NCI-H1048 (cell line): ENCODE data around the gene MME.
"Not testable (repeated sequence)": the region's sequence is repeated elsewhere in the genome, so short reads cannot be mapped to it uniquely, and the experiment has no call there.

Experiments used
- DNase-seq: peaks from one replicate; lab custom pipeline; 2025; lab: John Stamatoyannopoulos, UW

Gene MME

DNA sequence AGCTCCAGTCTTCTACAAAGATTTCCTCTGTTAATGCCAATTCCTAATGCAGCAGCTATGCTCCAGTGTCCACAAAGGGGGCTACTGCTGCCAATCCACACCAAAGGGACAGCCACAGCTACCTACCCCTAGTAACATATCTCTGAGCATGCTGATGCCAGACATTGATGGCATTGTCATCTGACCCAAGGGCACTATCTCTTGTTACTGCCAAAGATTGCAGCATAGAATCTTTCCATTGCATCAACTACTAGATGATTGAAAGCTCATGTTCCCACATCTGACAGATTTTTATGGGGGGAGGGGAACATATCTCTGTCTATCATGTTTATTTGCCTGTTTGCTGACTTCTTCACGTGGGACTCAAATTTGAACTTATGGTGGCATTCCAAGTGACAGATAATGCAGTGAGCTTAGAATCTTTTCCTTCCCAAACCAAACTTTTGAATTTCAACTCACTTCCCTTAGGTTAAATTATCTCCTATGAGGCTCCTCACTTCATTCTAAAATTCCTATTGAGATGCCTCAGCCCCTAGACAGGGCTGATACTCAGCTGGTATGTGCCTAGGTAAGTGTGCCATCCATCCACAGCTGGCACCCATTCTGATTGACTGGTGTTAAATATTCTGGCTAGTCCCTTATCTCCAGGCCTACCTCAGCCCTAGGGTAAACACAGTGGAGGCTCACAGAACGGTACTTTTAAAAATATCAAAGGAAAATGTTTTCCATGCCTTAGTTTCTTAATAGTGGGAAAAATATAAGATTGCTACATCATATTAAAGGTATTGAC lies 113.0 kb downstream of the MME start:
- DNase-seq, result no peak

DNA sequence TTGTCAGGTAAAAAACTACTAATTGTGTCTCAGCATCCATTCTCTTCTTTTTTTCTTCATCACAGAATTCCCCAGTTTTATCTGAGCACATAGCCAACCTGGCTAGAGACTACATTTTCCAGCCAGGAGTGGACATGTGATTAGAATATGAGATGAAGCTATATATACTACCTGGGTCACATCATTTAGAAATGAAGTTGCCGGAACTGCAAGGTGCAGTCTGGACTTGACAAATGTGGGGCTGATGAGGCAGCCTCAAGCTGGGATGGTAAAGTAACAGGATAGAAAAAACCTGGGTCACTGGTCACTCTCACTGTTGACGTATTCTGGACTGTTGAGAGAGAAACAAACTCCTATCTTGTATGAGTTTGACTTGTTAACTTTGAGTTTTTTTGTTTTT lies 113.7 kb downstream of the MME start:
- DNase-seq, result no peak

DNA sequence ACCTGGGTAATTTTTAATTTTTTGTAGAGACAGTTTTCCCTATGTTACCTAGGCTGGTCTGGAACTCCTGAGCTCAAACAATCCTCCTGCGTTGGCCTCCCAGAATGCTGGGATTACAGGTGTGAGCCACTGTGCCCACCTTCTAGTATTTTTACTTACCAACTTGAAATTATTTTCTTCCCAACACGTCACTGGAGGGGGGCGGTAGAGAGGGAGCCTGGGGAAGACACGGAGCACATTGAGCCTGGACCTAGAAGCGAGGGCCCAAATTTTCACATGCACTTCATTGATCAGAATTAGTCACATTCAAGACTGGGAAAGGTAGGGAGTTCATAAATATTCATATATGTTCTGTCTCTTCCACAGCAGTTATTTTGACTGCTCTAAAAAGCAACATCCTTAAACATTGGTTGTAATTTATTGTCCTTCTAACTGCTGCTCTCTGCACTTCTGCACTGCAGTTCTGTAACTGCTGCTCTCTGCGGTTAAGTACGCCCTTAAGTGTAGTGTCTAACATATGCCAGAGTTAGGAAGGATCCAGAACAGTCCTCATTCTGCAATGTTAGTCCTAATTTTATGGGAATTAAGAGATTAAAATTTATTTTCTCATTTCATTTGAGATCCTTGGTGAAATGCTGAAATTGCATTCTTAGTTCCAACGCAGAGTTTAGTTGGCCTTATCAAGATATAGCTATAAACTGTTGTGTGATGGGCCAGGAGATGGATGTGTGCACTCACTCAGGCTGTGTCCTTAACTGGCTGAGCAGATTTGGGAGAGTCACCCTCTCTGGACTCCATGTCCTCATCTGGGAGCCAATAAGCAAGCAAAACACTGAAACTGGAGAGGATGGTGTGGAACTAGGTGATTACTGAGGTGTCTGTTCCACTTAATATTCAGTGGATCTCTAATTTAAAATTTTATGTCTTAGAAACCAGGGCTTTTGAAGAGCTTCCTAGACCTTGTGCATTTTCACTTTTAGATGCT lies 115.1 kb downstream of the MME start:
- DNase-seq, result no peak

DNA sequence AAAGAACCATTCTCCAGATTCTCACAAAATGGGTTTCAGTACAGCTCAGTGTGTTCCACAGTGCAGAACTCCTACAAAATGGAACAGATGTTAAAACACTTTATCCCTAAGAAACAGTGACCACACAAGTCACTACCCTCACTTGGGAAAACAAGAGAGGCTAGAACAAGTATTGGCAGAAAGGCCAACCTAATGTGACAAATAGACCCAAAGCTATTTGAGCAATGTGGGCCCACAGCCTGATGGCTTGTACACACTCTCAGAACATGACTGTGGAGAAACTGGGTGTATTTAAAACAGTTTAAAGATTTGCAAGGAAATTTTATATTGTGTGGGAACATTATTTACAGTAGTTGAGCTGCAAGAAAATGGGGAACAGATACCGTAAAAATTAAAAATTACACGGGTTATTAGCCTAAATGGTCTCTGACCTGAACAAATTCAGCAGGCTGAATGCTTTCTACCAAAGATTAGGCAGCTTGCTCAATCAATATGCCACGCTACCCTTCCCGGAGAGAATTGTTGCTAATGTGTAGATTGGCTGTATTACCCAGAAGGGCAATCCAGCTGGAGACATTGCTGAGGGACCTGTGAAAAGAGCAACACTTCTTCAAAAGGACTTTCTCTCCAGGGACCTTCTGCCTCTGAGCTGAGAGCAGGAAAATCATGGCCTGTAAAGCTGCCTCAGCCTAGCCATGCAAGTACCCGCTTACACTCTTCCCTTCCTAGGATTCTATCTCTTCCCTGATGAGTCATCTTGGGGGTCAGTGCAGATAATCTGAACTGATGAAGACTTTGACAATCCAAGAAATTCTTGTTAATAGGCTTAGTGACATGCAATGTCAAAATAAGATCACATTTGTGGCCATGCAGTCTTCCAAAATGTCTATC lies 116.3 kb downstream of the MME start:
- no peak for DNase-seq

DNA sequence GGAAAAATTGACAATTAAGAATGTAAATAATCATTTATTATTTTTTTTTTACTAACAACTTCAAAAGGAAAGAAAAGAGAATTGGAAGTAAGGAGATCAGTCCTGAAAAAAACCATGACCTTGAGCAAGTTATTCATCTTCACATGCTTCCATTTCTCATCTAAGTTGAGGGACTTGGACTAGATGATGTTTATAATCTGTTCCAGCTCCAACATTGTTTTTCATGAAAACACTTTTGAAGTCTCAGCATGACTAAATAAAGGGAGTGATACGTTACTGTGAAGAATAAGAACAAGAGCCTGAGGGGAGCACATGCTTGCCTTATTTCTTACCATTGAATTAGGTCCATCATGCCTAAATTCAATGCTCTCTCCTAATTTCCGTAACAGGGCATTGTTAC lies 117.7 kb downstream of the MME start:
- DNase-seq, result no peak

DNA sequence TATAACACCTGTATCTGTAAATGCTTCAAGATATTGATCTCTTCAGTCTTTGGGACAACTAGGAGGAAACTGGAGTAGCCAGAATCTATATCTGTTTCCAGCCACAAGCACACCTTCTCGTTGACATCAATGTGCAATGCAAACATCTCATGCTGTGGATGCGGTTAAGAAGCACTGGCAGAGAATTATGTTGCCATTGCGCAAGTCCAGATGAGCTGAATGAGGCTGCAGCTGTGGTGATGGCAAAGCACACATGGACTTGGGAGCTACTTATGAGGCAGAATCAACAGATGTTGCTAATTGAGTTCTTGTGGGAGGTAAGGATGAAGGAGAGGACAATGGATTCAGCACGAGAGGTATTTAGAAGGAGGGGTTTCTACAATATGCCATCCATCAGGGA lies 122.5 kb downstream of the MME start:
- DNase-seq, result no peak

DNA sequence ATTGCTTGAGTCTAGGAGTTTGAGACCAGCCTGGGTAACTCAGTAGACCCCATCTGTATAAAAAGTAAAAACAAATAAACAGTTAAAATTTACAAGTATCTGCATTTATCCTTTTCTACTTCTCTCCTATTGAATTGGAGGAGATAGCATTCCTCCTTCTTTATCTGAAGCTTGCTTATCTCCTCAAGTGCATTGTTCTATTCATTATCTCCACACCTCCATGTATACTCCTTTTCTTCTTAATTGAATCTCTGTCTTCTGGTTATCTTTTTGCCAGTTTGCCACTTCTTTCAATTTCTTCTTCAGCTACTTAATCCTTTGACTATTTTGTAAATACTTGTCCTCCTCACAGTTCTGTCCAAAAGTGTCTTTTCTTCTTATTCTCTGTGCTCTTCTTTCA lies 124.7 kb downstream of the MME start:
- no peak for DNase-seq

DNA sequence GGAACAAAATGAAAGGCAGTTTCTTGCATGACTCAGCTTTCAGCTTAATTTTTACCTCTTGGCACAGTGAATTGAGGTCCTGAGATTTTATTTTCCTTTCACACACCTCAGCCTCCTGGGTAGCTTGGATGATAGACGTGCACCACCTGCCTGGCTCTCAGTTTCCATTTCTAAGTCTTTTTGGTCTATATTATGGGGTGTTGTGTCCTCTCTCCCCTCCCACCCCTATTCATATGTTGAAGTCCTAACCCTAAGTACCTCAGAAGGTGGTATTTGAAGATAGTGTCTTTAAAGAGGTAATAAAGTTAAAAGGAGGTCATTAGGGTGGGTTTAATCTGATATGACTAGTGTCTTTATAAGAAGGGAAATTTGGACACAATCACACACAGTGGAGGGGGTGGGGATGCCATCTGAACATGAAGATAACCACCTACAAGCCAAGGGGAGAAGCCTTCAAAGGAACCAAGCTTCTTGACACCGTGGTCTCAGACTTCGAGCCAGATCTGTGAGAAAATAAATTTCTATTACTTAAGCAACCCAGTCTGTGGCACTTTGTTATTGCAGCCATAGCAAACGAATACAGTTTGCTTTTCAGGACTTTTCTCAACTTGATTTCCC lies 128.2 kb downstream of the MME start:
- no peak for DNase-seq

DNA sequence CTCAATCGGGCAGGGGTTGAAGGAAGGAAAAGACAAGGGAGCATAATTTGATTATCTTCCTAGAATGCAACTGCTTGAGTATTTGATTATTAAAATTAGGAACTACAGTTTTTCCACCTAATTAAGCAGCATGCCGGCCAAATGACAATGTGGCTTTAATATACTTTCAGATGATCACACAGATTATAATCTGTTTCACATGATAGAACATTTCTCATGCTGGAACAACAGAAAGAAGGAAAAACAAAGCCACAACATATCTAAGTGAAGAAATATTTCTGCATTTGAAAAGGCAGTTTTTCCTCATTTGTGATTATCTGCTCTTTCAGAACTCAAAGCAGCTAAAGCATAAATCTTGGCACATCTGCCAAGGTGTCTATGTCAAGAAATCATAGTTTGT lies 130.6 kb downstream of the MME start:
- DNase-seq, result no peak

DNA sequence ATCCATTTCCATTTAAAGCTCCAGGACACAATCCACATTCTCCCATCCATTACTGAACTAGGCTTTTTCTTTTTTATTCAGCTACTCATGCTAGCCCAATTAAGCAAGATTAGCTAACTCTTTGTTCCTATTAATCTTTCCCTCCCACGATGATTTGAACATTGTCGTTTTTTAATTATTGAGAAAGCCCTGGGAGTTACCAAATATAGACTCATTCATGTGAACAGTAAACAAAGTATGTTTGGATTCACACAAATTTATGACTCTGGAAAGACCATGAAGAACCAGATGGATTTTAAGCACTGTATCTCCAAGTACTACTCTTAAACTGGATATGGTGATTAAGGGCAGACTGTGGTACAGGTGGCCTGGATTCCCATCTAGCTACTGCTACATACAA lies 131.1 kb downstream of the MME start:
- no peak for DNase-seq

DNA sequence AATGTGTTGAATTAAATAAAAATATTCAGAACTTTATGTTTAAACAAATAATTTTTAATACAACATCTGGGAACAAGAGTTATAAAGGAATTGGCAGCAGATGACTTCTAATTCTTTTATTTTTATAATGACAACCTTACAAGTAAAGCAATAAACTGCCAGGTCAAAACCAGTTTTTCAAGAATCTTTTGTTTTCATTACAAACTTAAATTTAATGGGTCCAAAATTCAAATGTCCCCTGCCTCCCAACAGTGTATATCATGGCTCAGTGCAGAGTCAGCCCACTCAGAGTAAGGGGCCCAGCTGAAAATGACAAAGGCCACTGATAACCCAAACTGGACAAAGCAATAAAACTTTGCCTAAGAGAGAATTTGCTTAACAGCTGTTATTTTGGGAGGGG lies 131.8 kb downstream of the MME start:
- DNase-seq, result no peak

DNA sequence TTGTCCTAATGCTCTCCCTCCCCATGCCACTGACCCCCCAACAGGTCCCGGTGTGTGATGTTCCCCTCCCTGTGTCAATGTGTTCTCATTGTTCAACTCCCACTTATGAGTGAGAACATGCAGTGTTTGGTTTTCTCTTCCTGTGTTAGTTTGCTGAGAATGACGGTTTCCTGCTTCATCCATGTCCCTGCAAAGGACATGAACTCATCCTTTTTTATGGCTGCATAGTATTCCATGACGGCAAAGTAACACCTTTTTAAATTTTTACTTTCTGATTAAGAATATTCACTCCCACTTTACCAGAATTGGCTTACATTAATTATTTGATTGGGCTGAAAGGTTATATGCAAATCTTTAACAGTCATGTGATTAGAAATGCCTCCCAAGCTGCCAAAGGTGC lies 135.9 kb downstream of the MME start:
- DNase-seq, result not testable (repeated sequence)

DNA sequence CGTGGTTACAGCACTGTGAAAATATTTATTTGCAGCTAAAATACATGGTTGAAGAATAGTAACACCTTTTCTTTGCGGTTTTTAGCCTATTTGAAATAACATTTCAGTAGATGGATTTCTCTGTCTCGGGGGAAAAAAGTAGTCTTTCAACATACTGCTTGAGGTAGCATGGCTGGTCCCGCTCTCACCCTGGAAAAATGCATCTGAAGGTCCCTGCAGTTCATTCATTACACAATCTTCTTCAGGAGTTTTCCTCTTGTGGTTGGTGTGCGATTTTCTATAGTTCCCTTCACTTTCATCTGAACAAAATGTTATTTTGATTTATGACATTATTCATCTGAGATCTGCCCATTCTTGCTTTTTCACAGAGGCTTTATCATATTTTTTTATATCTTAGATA lies 137.5 kb downstream of the MME start:
- DNase-seq, result no peak

DNA sequence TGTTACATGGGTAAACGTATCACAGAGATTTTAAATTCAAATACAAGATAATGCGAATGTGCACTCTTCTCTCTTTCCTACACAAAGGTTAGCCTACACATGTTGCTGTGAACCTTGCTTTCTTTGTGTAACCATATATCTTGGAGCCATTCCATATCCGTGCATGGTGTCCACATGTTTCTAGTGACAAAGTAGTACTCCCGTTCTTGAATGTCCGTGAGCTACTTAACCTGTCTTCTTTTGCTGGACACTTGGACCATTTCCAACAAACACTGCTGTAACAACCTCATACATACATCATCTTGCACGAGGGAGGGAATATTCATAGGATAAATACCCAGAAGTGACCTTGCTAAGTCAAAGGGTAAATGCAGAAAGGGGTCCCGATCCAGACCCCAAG lies 138.3 kb downstream of the MME start:
- no peak for DNase-seq

DNA sequence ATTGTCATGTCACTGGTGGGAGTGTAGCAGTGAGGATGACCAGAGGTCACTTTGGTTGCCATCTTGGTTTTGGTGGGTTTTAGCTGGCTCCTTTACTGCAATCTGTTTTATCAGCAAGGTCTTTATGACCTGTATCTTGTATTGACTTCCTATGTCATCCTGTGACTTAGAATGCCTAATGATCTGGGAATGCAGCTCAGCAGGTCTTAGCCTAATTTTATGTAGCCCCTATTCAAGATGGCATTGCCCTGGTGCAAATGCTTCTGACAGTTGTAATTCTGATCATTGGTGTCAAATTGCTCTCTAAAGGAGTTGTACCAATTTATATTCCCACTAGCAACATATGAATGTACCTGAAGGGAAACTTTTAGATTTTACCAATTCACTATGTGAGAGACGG lies 139.0 kb downstream of the MME start:
- no peak for DNase-seq

DNA sequence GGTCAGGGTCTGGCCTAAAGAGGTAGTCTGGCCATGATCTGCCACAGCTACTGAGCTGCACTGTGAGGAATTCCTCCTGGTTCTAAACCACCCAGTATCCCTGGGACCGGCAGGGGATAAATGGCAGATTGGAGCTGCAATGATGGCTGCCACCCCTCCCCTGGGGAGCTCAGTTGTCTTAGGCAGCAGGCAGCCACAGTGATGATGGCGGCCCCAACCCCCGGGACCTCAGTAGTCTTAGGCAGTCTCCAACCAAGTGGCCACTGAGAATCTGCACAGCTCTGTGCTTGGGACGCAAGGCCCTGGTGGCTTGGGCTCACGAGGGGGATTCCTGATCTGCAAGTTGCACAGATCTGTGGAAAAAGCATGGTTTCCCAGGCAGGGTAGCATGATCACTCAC lies 145.3 kb downstream of the MME start:
- DNase-seq, result no peak

DNA sequence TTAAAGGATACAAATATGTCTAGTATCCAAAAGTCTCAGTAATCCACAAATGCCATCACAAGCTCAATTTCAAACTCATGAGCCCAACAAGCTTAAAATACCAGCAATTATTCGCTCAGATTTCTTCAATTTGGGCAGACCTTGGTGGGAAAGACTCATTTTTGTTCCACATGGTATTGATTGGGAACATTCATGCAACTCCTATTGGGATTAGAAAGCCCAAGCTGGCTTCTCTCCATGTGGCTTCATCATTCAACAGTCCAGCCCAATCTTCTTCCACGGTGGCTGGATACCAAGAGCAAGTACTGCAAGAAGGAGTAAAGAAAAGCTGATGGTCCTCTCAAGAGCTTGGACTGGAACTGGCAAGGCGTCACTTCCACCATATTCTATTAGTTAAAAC lies 147.0 kb downstream of the MME start:
- DNase-seq, result no peak

DNA sequence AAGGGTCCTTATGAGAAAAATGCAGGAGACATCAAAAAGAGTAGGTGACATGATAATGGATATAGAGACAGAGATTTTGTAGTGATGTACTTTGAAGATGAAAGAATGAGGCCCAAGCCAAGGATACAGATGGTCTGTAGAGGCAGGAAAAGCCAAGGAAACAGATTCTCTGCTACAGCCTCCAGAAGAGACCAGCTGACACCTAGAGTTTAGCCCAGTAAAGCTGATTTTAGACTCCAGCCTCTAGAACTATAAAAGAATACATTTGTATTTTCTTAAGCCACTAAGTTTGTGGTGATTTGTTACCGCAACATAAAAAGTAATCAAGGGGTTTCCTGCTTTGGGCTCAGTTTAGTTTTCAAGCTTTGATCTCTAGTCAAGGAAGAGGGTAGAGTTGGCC lies 148.6 kb downstream of the MME start:
- no peak for DNase-seq

DNA sequence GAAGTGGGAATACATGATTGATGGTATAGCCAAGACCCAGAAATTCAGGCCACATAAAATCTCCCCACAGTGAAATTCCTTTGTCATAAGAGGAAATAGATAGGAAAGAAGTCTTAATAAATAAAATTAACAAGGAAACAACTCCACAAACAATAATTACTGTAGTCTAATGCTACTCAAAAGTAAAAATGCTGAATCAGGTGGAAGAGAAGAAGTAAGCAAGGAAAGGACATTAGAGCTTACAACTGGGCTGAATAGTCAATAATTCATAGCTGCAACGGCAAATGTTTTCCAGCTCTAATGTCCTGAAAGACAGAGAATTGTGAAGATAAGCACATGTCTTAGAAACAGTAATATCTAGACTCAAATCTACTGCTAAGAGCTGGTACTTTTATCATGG lies 149.0 kb downstream of the MME start:
- DNase-seq, result no peak

DNA sequence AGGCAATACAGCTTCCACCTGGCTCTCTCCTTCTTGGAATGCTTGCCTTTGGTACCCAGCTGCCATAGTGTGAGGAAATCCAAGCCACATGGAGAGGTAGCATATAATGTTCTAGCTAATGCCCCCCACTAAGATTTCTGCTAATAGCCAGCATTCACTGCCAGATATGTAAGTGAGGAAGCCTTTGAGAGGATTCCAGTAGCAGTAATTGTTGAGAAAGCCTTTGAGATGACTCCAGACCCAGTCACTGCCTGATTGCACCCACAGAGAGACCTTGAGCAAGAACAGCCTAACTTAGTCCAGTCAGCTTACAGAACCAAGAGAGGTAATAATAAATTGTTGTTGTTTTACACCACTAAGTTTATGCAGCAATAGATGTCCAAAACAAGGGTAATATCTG lies 150.3 kb downstream of the MME start:
- no peak for DNase-seq

DNA sequence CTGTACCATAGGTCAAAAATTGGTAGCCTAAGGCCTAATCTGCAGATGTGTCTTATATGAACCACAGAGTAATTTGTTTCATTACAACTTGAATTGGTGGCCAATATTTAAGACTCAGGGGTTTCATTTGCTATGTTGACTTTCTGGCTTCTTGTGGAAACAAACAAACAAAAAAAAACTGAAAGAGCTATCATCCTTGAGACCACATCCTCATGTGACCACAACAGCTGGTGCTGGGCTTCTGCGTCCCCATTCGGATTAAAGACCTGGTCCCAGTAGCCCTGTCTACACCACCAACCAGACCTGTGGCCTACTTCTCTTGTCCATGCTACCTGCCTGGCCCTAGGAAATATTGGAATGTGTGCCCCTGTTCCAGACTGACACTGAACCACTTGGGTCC lies 151.7 kb downstream of the MME start:
- DNase-seq, result no peak

DNA sequence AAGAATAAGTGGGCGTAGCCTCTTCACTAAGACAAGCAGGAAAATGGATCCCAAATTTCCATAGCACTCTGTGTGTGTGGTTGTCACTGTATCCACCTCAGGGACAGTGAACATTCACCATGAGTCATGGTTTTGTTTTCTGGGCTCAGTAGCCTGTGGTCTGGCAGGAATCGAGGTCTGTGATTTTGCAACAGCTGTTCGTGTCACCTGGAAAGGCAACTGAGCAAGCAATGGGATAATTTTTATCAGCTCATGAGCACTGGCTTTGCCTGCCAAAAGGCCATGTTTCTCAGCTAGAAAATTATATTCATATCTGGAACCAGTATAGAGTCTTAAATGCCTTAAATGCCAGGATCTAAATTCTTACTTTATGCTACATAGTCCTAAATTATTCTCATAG lies 152.5 kb downstream of the MME start:
- DNase-seq, result no peak
